NCI-H2171 (cell line): ENCODE data around the gene ARSK.
"Not testable (repeated sequence)": the region's sequence is repeated elsewhere in the genome, so short reads cannot be mapped to it uniquely, and the experiment has no call there.

Experiments used
- DNase-seq: peaks from one replicate; lab custom pipeline; 2025; lab: John Stamatoyannopoulos, UW

The ARSK gene

DNA sequence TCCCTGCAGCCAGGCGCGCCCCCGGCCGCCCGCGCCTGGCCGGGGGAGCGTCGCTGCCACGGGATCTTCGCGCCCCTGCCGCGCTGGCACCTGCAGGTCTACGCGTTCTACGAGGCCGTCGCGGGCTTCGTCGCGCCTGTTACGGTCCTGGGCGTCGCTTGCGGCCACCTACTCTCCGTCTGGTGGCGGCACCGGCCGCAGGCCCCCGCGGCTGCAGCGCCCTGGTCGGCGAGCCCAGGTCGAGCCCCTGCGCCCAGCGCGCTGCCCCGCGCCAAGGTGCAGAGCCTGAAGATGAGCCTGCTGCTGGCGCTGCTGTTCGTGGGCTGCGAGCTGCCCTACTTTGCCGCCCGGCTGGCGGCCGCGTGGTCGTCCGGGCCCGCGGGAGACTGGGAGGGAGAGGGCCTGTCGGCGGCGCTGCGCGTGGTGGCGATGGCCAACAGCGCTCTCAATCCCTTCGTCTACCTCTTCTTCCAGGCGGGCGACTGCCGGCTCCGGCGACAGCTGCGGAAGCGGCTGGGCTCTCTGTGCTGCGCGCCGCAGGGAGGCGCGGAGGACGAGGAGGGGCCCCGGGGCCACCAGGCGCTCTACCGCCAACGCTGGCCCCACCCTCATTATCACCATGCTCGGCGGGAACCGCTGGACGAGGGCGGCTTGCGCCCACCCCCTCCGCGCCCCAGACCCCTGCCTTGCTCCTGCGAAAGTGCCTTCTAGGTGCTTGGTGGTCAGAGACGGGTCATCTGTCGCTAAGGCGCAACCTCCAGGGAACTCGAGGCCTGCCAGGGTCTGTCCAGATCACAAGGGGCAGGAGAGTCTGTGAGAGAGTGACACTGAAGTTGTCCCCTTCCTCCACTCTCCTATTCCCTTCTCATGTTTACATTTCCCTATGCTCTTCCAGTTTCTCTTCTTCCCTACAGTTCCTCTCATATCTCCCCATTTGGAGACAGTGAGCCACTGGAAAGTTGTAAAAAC is 66.3 kb downstream of the ARSK start:
- no peak for DNase-seq

GRCh38 chr5:95621839-95622629 is 67.1 kb downstream of the ARSK start:
- DNase-seq = no peak

- no peak for DNase-seq
These were observed 68.8 kb downstream of the ARSK start for GRCh38 chr5:95623706-95624105.

DNA sequence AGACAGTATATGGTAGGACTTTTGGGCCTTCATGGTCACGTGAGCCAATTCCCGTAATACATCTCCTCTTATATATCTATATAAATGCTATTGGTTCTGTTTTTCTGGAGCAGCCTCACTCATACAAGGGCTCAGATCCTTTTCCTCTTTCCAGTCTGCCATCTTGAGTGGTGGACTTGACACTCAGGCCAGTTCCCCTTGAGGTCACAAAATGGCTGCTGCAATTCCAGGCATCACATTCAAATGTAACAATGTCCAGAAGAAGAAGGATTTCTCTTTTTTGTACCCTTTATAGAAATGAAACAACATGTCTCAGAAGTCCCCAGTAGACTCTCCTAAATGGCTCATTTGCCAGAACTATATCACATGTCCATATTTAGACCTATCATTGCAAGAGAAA is 69.5 kb downstream of the ARSK start:
- DNase-seq = no peak

GRCh38 chr5:95626701-95627100 is 71.8 kb downstream of the ARSK start:
- DNase-seq = no peak

GRCh38 chr5:95627971-95628810 is 73.3 kb downstream of the ARSK start:
- no peak for DNase-seq

DNA sequence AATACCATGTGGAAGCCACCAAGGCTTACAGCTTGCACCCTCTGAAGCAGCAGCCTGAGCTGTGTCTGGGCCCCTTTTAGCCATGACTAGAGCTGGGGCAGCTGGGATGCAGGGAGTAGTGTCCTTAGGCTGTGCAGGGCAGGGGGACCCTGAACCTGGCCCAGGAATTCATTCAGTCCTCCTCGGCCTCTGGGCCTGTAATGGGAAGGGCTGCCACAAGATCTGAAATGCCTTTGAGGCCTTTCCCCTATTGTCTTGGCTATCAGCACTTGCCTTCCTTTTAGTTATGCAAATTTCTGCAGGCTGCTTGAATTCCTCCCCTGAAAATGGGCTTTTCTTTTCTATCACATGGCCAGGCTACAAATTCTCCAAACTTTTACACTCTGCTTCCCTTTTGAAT is 74.0 kb downstream of the ARSK start:
- no peak for DNase-seq

GRCh38 chr5:95630394-95630917 is 75.6 kb downstream of the ARSK start:
- DNase-seq = no peak

- no peak for DNase-seq
These were observed 76.5 kb downstream of the ARSK start for GRCh38 chr5:95631255-95631958.

DNA sequence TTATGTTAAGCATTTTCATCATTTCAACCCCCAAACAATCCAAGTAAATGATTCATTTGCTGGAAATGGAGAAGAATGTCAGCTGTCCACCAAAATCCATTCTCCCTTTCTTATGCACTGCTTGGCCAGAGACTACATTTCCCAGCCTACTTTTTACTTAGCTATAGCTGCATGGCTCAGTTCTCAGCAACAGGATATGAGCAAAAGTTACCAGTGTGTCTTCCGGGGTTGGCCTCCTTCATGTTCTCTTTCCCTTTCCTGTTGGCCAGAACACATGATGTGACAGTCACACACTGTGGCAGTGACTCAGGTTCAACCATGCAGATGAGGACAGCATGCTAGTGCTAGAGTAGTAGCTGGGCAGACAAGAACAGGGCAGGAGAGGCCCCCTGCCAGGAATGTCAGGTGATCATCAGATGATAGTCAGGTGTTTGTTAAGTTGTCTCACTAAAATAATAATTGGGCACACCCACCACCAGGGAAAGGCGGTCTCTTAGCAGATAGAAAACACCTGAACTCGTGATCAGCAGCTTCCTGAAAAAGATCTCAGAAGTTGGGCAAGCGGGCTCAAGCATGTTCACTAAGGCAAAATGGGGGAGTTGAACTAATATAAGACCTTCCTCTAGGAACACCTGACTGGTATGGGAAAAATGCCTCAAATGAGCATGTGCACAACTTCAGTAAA is 77.2 kb downstream of the ARSK start:
- DNase-seq = no peak

DNA sequence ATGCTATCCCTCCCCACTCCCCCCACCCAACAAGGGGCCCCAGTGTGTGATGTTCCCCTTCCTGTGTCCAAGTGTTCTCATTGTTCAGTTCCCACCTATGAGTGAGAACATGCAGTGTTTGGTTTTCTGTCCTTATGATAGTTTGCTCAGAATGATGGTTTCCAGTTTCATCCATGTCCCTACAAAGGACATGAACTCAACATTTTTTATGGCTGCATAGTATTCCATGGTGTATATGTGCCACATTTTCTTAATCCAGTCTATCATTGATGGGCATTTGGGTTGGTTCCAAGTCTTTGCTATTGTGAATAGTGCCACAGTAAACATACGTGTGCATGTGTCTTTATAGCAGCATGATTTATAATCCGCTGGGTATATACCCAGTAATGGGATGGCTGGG is 78.0 kb downstream of the ARSK start:
- not testable (repeated sequence) for DNase-seq

GRCh38 chr5:95633671-95634070 is 78.8 kb downstream of the ARSK start:
- no peak for DNase-seq

GRCh38 chr5:95634081-95634480 is 79.2 kb downstream of the ARSK start:
- no peak for DNase-seq

DNA sequence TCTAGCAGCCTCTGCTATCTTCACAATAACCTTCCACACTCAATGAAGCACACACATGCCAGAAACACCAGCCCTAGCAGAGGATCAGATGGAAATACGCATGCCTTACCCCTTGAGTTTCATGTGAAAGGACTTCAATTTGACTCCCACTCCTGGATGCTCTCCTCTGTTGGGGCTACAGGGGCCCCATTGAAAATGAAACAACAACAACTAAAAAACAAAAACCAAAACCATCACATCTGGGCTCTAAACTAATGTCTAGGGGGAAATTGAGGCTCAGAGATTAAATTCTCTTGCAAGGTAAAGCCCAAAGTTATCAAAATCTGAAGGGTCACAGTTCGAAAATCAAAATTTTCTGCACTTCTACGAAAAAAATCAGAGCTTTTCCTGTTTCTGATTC is 83.7 kb downstream of the ARSK start:
- DNase-seq = no peak

DNA sequence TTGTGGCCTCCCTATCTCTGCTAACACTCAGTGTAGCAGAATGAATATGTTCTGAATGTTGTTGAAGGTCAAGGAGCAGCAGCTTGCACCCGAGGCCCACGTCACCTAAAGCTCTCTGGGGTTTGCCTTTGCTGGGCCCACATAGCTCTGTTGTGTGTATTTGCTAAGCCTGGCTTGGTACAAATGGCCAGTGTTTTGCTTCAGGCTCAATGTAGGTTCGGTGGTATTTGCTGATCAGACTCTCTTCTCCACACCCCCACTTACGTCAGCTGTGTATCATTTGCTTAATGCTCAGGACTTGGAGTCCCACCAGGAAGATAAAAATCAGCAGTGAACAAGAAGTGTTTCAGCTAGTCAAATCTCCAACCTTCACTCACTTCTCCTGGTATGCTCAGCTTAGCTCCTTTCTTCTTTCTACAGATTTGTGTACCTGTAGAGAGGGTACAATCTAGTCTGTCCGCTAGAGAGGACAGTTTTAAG is 86.9 kb downstream of the ARSK start:
- DNase-seq = no peak

GRCh38 chr5:95643152-95643551 is 88.3 kb downstream of the ARSK start:
- DNase-seq = no peak

GRCh38 chr5:95644351-95645042 is 89.6 kb downstream of the ARSK start:
- DNase-seq = no peak

DNA sequence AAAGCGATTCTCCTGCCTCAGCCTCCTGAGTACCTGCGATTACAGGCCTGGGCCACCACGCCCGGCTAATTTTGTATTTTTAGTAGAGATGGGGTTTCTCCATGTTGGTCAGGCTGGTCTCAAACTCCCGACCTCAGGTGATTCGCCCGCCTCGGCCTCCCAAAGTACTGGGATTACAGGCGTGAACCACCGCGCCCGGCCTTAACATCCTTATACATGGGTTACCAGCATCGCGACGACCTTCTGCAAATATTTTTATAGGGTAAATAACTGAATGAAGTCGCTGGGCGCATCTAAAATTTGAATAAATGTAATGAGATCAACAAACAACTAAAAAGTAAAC is 91.3 kb downstream of the ARSK start:
- not testable (repeated sequence) for DNase-seq

DNA sequence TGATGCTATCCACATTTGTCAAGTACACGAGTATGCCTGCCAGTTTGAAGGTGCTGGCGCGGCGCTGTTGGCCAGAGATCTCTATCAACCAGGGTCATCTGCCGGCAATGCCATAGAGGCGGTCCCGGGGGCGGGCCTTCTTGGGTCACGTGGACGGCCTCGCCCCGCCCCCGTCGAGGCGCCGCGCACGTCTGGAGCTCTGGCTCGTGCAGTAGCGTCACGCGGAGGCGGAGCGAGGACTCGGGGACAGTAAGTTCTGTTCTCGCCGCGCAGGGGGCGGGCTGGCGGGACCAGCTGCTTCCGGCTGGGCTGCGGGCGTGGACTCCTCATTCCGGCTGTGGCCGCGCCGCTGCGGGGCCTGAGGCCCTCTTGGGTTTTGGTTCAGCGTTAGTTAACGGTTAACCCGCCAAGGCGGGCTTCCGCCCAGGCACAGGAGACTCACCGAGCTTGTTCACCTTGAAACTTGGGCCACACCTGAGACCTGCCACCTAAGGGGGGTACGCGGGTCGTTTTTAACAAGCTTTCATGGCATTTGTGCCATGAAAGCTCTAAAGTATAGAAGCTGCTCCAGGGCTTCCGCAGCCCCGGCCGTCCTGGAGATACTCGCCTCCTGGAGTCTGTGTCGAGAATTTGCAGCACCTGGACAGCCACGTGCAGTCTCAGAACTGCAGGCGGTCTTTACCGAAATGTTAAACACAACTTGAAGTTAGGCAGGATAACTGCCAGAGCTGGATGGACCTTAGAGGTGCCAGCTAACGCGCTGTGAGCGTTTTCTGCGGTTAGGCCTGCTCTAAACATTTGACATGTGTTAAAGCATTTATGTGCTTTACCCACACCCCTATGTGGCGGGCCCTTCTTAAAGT is 91.9 kb downstream of the ARSK start, which contains the start of gene RFESD:
RFESD (plus strand) TSS at position 209 of the 863 bp plus-strand sequence. CDS start 5,495 bp downstream, outside the sequence.
- peak; percentile 85 for DNase-seq
